Ishikawa (cell line): ENCODE data around the gene IL1RL2.

Experiments
- CEBPB ChIP-seq: IDR thresholded peaks from 2 replicates; pipeline ENCODE4 v1.6.1; 2012
- CREB1 ChIP-seq: IDR thresholded peaks from 2 replicates; pipeline ENCODE4 v1.6.1; 2012; ENCODE audit warnings: low read depth
- EGR1 ChIP-seq: IDR thresholded peaks from 2 replicates; pipeline ENCODE4 v1.6.1; 2012
- EP300 ChIP-seq: IDR thresholded peaks from 2 replicates; pipeline ENCODE4 v1.6.1; 2012; ENCODE audit warnings: borderline replicate concordance
- FOXM1 ChIP-seq: IDR thresholded peaks from 2 replicates; pipeline ENCODE4 v1.6.1; 2012; ENCODE audit warnings: low read depth, borderline replicate concordance
- MAX ChIP-seq: IDR thresholded peaks from 2 replicates; pipeline ENCODE4 v1.6.1; 2012
- NFIC ChIP-seq: IDR thresholded peaks from 2 replicates; pipeline ENCODE4 v1.6.1; 2012
- RAD21 ChIP-seq: IDR thresholded peaks from 2 replicates; pipeline ENCODE4 v1.6.1; 2012; ENCODE audit warnings: low read depth
- REST ChIP-seq: IDR thresholded peaks from 2 replicates; pipeline ENCODE4 v1.6.1; 2012; ENCODE audit warnings: low read depth, mild to moderate bottlenecking
- TAF1 ChIP-seq: IDR thresholded peaks from 2 replicates; pipeline ENCODE4 v1.6.1; 2012; ENCODE audit warnings: low read depth, mild to moderate bottlenecking
- TCF12 ChIP-seq: IDR thresholded peaks from 2 replicates; pipeline ENCODE4 v1.6.1; 2012; ENCODE audit warnings: low read depth
- TEAD4 ChIP-seq: IDR thresholded peaks from 2 replicates; pipeline ENCODE4 v1.6.1; 2012
- USF1 ChIP-seq: IDR thresholded peaks from 2 replicates; pipeline ENCODE4 v1.6.1; 2012
- YY1 ChIP-seq: IDR thresholded peaks from 2 replicates; pipeline ENCODE4 v1.6.1; 2012; ENCODE audit warnings: low read depth
- ZBTB7A ChIP-seq: IDR thresholded peaks from 2 replicates; pipeline ENCODE4 v1.6.1; 2012; ENCODE audit warnings: low read depth

IL1RL2 gene

GRCh38 chr2:102181919-102182635, 4.7 kb upstream of the IL1RL2 start:
- TF ChIP-seq TEAD4 = no peak

- TF ChIP-seq REST (no peak), ZBTB7A (no peak), EP300 (no peak), FOXM1 (no peak)
Measured at GRCh38 chr2:102184018-102184417, 2.8 kb upstream of the IL1RL2 start.

GRCh38 chr2:102184568-102184967, 2.3 kb upstream of the IL1RL2 start:
- TF ChIP-seq TCF12 (no peak), USF1 (no peak), REST (no peak), RAD21 (no peak), ZBTB7A (no peak), TEAD4 (no peak), FOXM1 (no peak), NFIC (no peak), YY1 (no peak), MAX (no peak), CREB1 (no peak), CEBPB (no peak), EGR1 (no peak), TAF1 (no peak)

GRCh38 chr2:102185347-102185746, 1.5 kb upstream of the IL1RL2 start:
- TF ChIP-seq RAD21 (peak; percentile 53), USF1 (no peak)

GRCh38 chr2:102187496-102188150, 800 bp downstream of the IL1RL2 start:
- TF ChIP-seq ZBTB7A (no peak), TCF12 (no peak), MAX (no peak)

GRCh38 chr2:102190430-102191107, 3.7 kb downstream of the IL1RL2 start:
- TF ChIP-seq ZBTB7A = no peak

- TF ChIP-seq EGR1 (no peak), TAF1 (no peak), FOXM1 (no peak), YY1 (no peak), RAD21 (no peak), EP300 (no peak), TEAD4 (no peak), CREB1 (no peak), USF1 (no peak)
Measured at GRCh38 chr2:102191501-102191900, 4.7 kb downstream of the IL1RL2 start.
